Stimulated activated CD8-positive, alpha-beta memory T cell treated with anti-CD3 and anti-CD28 coated beads, Interleukin-4, amount 100 ng/mL, for 24 hours (primary cell): ENCODE data around the gene SLC16A12.

Experiments
- DNase-seq: peaks from one replicate; pipeline ENCODE4 v3.0.0-alpha.2; 2020; ENCODE audit warnings: low read depth

Gene SLC16A12, protein sequence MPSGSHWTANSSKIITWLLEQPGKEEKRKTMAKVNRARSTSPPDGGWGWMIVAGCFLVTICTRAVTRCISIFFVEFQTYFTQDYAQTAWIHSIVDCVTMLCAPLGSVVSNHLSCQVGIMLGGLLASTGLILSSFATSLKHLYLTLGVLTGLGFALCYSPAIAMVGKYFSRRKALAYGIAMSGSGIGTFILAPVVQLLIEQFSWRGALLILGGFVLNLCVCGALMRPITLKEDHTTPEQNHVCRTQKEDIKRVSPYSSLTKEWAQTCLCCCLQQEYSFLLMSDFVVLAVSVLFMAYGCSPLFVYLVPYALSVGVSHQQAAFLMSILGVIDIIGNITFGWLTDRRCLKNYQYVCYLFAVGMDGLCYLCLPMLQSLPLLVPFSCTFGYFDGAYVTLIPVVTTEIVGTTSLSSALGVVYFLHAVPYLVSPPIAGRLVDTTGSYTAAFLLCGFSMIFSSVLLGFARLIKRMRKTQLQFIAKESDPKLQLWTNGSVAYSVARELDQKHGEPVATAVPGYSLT

DNA sequence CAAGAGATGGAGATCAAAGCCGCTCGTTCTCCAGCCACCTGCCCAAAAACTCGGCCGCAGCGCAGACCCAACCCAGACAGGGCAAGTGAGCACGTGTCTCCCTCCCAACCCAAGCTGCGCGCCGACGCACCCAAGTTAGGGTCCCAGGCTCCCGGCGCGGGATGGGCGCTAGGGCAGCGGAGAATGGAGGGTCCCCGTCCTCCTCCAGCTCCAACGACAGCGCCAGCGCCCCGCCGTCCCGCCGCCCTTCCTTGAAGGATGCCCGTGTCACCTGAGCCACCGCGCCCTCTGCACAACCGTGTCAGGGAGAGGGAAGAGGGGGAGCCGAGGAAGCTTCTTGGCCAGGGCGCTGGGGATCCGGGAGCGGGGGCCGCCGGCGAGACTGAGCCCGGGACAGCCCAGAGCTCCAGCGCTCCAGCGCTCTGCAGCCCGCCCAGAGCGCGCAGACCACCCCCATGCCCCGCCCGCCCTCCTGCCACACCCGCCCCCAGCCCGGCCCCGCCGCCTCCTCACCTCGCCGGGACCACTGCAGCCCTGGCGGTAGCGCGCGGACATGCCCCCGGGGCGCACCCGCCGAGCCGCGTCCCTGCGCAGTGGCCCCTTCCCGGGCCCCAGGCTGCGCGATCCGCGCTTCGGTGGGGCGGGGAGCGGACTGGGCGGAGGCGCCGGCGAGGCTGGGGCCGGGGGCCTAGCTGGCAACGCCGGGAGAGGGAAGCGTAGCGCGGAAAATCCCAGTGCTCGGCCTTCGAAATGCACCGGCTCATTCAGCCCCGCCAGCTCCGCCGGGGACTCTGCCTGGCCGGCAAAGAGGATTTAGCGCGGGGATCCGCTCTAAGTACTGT is at the start of gene SLC16A12:
Gene SLC16A12, minus strand, starts transcription at position 424 of the 842 bp plus-strand sequence. CDS start 73,016 bp downstream, outside the sequence.
- no peak for DNase-seq

DNA sequence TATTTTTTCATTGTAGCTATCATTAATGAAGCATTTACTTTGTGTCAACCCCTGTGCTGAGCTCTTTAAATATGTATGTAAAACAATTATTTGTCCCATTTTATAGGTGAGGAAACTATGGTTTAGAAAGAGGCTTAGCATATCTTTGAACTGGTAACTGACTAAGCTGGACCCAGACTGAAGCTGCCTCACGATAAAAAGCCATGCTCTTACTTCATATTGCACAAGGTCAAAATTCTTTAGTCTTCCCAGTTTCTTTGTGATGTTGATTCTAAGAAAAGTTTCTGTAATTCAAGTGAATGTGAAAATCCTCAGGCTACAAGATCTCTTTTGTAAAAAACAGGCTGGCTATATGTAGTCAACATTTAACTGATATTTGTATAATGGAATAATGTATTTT is 46.6 kb upstream of the SLC16A12 start:
- DNase-seq: no peak

GRCh38 chr10:89580243-89580642 is 44.8 kb upstream of the SLC16A12 start:
- no peak for DNase-seq

DNA sequence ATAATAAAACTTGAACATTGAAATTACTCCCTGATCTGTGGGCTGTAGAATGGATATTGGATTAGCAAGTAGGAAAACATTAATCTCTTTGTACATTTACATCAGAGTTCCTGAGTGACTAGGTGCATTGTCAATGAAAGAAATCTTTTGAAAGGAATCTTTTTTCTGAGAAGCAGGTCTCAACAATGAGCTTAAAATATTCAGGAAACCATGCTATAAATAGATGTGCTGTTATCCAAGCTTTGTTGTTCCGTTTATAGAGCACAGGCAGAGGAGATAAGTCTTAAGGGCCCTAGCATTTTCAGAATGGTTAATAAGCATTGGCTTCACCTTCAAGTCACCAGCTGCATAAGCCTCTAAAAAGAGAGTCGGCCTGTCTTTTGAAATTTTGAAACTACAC is 41.3 kb upstream of the SLC16A12 start:
- no peak for DNase-seq

DNA sequence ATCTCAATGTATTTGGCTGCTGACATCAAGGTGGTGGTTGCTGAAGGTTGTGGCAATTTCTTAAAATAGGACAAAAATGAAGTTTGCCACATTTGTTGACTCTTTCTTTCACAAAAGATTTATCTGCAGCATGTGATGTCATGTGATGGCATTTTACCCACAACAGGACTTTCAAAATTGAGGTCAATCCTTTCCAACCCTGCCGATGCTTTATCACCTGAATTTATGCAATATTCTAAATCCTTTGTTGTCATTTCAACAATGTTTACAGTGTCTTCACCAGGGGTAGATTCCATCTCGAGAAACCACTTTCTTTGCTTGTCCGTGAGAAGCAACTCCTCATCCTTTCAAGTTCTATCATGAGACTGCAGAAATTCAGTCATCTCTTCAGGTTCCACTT is 40.6 kb upstream of the SLC16A12 start:
- no peak for DNase-seq

DNA sequence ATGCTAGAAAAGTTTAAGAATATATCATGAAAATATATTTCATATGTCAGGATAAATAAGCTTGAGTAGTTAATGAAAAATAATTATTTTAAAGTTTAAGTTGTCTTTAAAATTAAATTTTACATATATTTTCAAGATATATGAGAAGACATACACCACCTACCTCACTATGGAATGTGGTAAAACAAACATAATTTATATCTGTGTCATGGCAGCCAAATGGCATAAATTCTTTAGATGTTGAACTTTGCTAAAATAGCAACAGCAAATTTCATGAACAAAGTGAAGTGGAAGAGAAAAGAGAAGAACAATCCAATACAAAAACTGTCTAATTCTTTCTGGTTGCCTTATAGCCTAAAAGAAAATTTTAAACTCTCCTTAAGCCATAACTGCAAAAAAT is 39.6 kb upstream of the SLC16A12 start:
- DNase-seq: no peak

DNA sequence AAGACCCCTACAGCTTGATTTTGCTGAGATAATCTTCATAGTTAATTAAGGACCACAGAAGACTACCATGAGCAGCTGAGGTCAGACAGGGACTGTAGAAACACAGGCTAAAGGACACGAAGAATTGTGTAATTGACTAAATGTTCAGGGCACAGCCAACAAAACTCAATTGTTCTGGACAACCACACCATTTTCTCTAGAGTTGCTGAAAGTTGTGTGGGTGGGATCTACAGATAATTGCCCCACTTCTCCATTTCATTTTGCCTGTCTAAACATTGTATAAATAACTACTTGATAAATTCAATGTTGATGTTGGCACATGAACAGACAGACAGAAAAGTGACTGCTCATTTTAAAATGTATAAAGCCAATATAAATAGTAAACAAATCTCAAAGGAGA is 39.0 kb upstream of the SLC16A12 start:
- no peak for DNase-seq

DNA sequence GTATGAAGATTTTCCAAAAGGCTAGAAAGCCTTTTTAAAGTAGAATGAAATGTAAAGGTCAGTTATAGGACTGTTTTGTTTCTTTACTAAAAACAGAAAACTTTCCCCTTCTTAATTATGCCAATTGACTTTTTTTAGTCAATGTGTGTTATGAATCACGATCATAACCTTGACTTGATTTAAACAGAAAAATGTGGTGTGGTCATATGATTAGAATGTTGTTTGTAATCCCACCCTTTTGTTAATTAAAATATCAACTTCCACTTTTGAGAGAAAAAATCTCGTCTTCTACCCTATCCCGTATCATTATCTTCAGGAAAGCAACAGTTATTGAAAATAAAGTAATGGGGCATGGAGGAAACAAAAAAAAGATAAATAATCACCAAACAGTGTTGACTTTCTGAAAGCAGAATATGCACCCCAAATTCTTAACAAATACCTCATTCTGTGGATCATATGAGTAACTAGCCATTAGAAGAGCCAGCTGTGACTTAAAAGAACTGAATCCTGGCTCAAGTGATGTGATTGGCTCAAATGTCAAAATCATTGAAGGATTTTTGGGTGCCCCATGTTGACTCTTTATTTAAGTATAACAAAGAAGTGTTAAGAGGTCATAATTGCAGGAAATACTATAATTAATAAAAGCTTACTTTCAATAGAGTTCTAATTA is 32.3 kb upstream of the SLC16A12 start:
- DNase-seq: no peak

DNA sequence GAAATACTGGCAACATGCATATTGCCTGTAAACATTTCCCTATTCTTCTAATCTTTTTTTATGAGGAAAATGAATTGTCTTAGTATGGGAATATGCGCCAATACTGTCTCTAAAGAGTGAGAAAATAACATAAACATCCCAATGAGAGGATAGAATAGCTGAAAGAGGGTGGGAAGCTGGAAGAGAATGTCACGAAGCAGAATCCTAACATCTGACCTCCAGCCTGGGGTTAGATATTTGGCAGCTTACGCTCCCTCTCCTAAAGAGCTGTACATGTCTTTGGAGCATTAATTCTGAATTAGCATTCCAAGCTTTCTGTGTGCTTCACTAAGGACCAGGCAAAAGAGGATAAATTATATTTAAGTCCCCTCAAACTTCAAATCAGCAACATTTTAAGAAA is 31.6 kb upstream of the SLC16A12 start:
- no peak for DNase-seq

- DNase-seq: no peak
Observed at GRCh38 chr10:89566095-89566950, 30.9 kb upstream of the SLC16A12 start.

DNA sequence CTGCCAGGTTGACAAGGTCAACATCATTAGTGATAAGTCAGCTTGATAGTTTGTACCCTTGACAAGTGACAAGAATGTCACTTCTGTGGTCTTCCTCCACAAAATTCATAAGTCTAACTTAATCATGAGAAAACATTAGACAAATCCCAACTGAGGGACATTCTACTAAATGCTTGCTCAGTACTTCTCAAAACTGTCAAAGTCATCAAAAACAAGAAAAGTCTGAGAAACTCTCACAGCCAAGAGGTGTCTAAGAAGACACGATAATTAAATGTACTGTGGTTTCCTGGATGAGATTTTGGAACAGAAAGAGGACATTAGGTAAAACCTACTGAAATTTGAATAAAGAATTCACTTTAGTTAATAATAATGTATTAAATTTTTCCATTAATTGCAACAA is 29.8 kb upstream of the SLC16A12 start:
- no peak for DNase-seq

- DNase-seq: no peak
Observed at GRCh38 chr10:89563861-89564478, 28.6 kb upstream of the SLC16A12 start.

GRCh38 chr10:89563311-89563710 is 27.9 kb upstream of the SLC16A12 start:
- no peak for DNase-seq

DNA sequence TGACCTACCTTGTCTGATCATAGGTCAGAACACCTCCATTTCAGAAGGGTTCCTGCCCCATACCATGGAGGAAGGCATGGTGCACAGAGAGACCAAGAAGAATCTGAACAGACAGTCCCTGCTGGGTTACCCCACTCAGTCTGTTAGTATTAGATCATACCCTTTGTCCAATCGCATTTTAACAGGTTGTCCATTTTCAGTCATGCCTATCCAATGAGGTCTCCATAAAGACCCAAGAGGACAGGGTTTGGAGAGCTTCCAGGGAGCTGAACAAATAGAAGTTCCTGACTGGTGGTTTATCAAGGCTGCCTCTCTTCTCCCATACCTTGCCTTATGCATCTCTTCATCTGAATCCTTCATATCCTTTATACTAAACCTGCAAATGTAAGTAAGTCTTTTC is 21.2 kb upstream of the SLC16A12 start:
- DNase-seq: no peak

DNA sequence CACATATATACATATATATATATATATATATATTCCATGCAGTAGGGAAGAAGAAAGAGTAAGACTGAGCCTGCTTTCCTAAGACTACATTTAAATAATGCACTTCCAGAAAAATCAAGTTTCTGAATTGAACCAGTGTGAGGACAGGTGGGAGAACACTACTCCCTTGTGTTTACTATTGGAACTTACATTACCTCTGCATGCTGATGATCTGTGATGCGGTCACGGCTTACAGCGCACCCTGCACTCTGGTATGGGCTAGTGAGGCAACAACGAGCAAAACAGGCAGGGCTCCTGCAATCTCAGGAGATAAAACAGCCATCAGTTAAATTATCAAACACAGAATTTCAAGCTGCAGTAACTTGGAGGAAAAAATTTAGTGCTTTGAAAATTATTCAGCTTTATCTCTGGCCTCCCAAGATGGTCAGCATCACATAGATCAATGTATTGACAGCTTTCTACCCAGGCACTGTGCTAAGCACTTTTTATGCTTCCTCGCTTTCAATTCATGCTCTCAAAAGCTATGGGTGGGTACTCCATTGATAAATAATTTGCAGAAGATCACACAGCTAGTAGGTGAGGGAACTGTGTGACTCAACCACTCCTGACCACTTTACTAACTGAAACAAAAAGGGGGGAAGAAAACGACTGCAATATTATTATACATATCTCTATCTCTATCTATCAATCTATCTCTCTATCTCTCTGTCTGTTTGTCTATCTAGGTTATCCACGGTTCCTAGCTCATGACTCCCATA is 20.5 kb upstream of the SLC16A12 start:
- no peak for DNase-seq

DNA sequence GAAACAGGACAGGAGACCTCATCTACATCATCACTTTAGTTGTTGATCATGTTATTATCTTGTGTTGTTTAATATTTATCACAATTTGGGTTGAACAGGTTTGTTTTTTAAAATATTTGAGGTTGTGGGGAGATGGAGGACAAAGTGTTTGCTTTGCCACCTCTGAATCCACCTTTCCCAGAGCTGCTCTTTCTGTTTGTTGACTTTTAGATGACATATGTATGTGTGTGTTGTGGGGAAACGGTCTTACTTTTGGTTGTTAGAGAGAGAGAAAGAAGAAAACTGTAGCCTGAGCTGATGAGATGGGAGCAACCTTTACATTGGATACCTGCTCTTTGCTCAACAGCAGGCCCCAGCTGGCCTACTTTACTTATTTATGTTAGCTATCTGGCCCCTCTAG is 19.0 kb upstream of the SLC16A12 start:
- DNase-seq: no peak

- DNase-seq: no peak
Observed at GRCh38 chr10:89553064-89553734, 17.8 kb upstream of the SLC16A12 start.

GRCh38 chr10:89552213-89552612 is 16.8 kb upstream of the SLC16A12 start:
- DNase-seq: no peak

- DNase-seq: no peak
Observed at GRCh38 chr10:89550509-89550908, 15.1 kb upstream of the SLC16A12 start.

DNA sequence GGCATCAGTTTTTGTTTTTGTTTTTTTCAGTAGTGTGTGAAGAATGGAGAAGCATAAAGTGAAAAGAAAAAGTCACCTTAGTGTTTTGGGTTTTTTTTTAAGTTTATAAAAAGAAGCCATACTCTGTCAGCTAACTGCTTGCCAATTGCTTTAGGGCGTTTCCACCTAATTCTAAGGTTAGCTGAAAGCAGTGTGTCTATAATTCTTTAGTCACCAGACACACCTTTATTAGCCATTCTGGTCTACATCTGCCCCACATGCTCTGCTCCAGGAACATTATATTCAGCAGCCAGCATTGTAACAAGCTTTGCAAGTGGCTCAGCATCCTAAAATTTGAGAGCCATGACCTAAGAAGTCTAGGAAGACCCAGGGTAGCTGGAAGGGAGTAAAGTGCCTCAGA is 14.1 kb upstream of the SLC16A12 start:
- DNase-seq: no peak
